Prostate gland (tissue), 2 donors: ENCODE measurements around the gene C10orf62. TPM values are rescaled to one million over a fixed set of nuclear protein-coding genes. Genes with fewer than 3 reads are reported as not detected.

ENCODE experiments used
- DNase-seq: peaks from one replicate; pipeline ENCODE4 v3.0.0-alpha.2; 2019; ENCODE audit warnings: low spot score
- H3K27ac ChIP-seq, 2 donors: fragments of 200-600 bp; sonication (generic); 2 replicates each; pipeline ENCODE4 v1.5.1; 2017 to 2019
- H3K27me3 ChIP-seq: fragments of 200-600 bp; sonication (generic); replicated peaks from 2 replicates; pipeline ENCODE4 v1.5.1; 2019; ENCODE audit not compliant: insufficient read depth
- H3K36me3 ChIP-seq, 2 donors: fragments of 200-600 bp; sonication (generic); 1 replicate in 1 of 2; 2 replicates in 1 of 2; pipeline versions ENCODE4 v1.5.1 to v1.8.1; 2017 to 2019
- H3K4me1 ChIP-seq: fragments of 200-600 bp; sonication (generic); replicated peaks from 2 replicates; pipeline ENCODE4 v1.5.1; 2019
- H3K4me3 ChIP-seq, 2 donors: fragments of 200-600 bp; sonication (generic); 2 replicates each; pipeline ENCODE4 v1.5.1; 2017 to 2019
- H3K9me3 ChIP-seq: fragments of 200-600 bp; sonication (generic); 2 replicates; pipeline ENCODE4 v1.5.1; 2017
- POLR2A ChIP-seq: fragments of 450-650 bp; IDR thresholded peaks from one replicate; pipeline ENCODE4 v1.6.1; 2016; ENCODE audit warnings: antibody characterized with exemption, mild to moderate bottlenecking
- POLR2AphosphoS5 ChIP-seq: sonication (generic); formaldehyde crosslinking; IDR thresholded peaks from one replicate; pipeline ENCODE4 v1.6.1; 2017; ENCODE audit warnings: antibody characterized with exemption
- WGBS: methylation state at CpG from one replicate; pipeline ENCODE4 v1.1.5; 2018; 5-methylcytosine and 5-hydroxymethylcytosine counted together
- intact Hi-C: fragments of 100-400 bp; cut with DNase I; formaldehyde crosslinking; loops from one replicate; pipeline ENCODE4 v1.14.2; 2022
- total RNA-seq, 2 donors: library from RNA; depleted of rRNA; stranded (reverse); fragments of >200 nt; gene quantifications; one replicate each; pipeline ENCODE4 v1.1.0, GENCODE V29; 2016
- TF ChIP-seq, protein P1 (sequence below), 4 experiments: fragments of 200-600 bp in 2 of 4; fragments of 450-650 bp in 2 of 4; sonication (generic) in 2 of 4; IDR thresholded peaks; 1 replicate in 3 of 4; 2 replicates in 1 of 4; pipeline ENCODE4 v1.5.1; 2016 to 2019; ENCODE audit warnings: antibody characterized with exemption in 4 of 4, mild to moderate bottlenecking in 2 of 4, moderate library complexity in 2 of 4

The C10orf62 gene
- total RNA-seq, 2 donors from 2014 or later = 14.0 TPM; not detected in 1

DNA sequence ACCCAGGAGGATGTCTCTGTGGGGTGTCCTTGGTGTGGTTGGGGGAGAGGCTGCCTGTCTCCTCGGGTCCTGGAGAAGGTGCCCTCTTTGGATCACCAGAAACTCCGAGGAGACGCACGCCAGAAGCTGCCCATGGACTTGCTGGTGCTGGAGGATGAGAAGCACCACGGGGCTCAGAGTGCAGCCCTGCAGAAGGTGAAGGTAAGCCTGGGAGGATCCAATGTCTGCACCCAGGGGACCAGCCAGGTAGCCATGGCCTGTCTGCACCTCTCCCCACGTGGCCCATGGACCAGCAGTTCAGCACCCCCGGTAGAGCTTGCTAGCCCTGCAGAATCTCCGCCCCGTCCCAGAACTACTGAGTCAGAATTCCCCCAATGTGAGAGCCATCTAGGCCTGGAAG, 11.8 kb upstream of the C10orf62 start:
- no peak overlapping the region for H3K4me3 ChIP-seq
- TF ChIP-seq, protein P1, sequence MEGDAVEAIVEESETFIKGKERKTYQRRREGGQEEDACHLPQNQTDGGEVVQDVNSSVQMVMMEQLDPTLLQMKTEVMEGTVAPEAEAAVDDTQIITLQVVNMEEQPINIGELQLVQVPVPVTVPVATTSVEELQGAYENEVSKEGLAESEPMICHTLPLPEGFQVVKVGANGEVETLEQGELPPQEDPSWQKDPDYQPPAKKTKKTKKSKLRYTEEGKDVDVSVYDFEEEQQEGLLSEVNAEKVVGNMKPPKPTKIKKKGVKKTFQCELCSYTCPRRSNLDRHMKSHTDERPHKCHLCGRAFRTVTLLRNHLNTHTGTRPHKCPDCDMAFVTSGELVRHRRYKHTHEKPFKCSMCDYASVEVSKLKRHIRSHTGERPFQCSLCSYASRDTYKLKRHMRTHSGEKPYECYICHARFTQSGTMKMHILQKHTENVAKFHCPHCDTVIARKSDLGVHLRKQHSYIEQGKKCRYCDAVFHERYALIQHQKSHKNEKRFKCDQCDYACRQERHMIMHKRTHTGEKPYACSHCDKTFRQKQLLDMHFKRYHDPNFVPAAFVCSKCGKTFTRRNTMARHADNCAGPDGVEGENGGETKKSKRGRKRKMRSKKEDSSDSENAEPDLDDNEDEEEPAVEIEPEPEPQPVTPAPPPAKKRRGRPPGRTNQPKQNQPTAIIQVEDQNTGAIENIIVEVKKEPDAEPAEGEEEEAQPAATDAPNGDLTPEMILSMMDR (IDR thresholded peaks at IDR 0.05) = no peak
- TF ChIP-seq POLR2AphosphoS5 = no peak
- intact Hi-C loops = no loop called here
- no peaks in the 10 kb centered on the region for H3K4me1 ChIP-seq
- DNase-seq = no peak
- WGBS = 77% methylated on average over 9 of the region's 9 CpGs
- no peaks in the 10 kb centered on the region for H3K27me3 ChIP-seq
- no peaks in the 10 kb centered on the region for H3K9me3 ChIP-seq
- no peak overlapping the region for H3K27ac ChIP-seq
- H3K36me3 ChIP-seq = no peaks in the 10 kb centered on the region

DNA sequence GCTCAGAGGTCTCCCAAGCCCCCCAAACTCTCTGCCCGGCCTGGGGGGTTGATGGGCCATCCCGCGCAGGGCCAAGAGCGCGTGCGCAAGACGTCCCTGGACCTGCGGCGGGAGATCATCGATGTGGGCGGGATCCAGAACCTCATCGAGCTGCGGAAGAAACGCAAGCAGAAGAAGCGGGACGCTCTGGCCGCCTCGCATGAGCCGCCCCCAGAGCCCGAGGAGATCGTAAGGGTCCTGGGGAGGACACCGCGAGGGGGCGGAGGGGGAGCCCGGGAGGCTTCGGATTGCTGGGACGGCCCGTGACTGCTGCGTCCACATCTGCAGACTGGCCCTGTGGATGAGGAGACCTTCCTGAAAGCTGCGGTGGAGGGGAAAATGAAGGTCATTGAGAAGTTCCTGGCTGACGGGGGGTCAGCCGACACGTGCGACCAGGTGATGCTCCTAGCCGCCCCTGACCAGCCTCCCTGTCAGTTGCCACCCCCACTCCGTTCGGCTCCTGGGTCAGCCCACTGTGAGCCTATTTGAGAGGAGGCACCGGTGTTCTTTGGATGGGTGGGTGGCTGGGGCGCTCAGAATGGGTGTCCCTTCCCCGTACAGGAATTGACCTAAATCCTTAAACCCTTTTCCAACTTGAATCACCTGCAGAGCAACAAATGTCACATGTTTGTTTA, 11.2 kb upstream of the C10orf62 start:
- Histone ChIP-seq H3K4me1 (no peaks in the 10 kb centered on the region), H3K36me3 (no peaks in the 10 kb centered on the region), H3K9me3 (no peaks in the 10 kb centered on the region), H3K27me3 (no peaks in the 10 kb centered on the region), H3K4me3 (no peak overlapping the region), H3K27ac (no peak overlapping the region)
- intact Hi-C loops = no loop called here
- 71% methylated on average over 38 of the region's 40 CpGs for WGBS
- TF ChIP-seq, protein P1 (IDR thresholded peaks at IDR 0.05) = no peak
- no peak for TF ChIP-seq POLR2AphosphoS5
- no peak for TF ChIP-seq POLR2A
- DNase-seq = no peak

DNA sequence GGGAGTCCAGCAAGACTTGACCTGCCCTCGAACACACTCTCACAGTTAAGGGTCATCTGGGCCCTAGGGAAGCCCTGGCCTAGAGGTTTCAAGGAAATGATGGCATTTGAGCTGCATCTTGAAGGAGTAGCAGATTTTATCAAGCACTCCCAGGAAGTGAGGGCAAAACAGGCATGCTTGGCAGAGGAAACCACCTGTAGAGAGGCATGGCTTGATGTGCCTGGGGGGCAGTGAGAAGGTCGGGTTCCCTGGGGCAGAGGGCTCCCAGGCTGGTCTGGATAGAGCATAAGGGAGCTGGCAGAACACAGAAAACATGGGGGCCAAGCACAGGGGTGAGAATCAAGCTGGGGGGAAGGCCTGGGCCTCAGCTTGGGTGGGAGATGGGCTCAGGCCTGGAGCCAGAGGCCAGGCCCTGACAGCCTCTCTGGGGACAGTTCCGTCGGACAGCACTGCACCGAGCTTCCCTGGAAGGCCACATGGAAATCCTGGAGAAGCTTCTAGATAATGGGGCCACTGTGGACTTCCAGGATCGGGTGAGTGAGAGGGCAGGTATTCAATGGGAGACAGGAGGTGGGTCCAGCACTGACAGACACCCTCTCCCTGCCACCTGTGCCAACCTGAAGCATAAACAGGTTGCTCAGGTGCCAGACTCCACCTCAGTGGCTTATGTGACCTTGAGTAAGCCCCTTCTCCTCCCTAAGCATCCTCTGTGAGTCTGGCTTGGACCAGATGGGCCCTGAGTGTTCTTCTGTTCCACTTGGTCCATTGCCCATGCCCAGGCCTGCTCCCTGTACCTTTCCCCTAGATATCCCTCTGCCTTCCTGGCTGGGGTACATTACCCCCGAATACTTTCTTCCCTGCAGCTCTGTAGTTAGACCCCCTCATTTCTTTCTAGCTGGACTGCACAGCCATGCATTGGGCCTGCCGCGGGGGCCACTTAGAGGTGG, 8.8 kb upstream of the C10orf62 start:
- intact Hi-C loops = no loop called here
- Histone ChIP-seq H3K4me3 (no peak overlapping the region), H3K27me3 (no peaks in the 10 kb centered on the region), H3K9me3 (no peaks in the 10 kb centered on the region), H3K36me3 (no peaks in the 10 kb centered on the region), H3K27ac (no peak overlapping the region), H3K4me1 (no peaks in the 10 kb centered on the region)
- 82% methylated on average over 9 of the region's 9 CpGs for WGBS
- no peak for DNase-seq
- TF ChIP-seq POLR2A = no peak
- TF ChIP-seq, protein P1 (IDR thresholded peaks at IDR 0.05) = no peak
- TF ChIP-seq POLR2AphosphoS5 = no peak

DNA sequence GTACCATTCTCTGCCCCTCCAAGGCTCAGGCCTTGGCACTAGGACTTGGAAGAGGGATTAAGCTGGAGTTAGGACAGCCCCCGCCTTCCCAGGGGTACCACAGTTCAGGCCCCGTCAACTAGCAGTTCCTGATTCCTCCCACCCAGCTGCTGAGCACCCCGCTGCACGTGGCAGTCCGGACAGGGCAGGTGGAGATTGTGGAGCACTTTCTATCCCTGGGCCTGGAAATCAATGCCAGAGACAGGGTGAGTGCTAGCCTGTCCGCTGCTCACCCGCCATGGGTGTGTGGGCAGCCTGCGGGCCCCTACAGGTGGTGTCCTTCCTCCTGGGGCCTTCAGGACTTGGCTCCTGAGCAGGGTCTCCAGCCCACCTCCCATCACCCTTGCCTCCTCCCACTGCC, 7.4 kb upstream of the C10orf62 start:
- Histone ChIP-seq H3K36me3 (no peaks in the 10 kb centered on the region), H3K9me3 (no peaks in the 10 kb centered on the region), H3K4me3 (no peak overlapping the region), H3K4me1 (no peaks in the 10 kb centered on the region), H3K27ac (no peak overlapping the region), H3K27me3 (no peaks in the 10 kb centered on the region)
- intact Hi-C loops = no loop called here
- TF ChIP-seq, protein P1 (IDR thresholded peaks at IDR 0.05) = no peak
- DNase-seq = no peak
- WGBS = 97% methylated on average over 8 of the region's 8 CpGs
